WTC11 (cell line): Measurements from ENCODE around the gene RAB1B. TPM values are rescaled to one million over a fixed set of nuclear protein-coding genes. Genes with fewer than 3 reads are reported as not detected.

ENCODE experiments used
- ATAC-seq: fragments of 200-7000 bp; cut with Tn5 transposase; 2 replicates; pipeline ENCODE4 v1.10.0; 2021; ENCODE audit warnings: mild to moderate bottlenecking, moderate library complexity
- CTCF ChIA-PET: fragments of 300-600 bp; sonication (Branson Sonifier 250); formaldehyde crosslinking; loops from one replicate; lab custom pipeline; 2021; ENCODE audit warnings: antibody characterized with exemption; lab: Charles Lee
- POLR2A ChIA-PET: fragments of 350-600 bp; sonication (Branson Sonifier 250); formaldehyde crosslinking; loops from one replicate; lab custom pipeline; 2021; ENCODE audit warnings: antibody characterized with exemption; lab: Charles Lee
- DNase-seq: peaks from one replicate; pipeline ENCODE4 v3.0.0; 2021; ENCODE audit warnings: low spot score
- H3K27ac Mint-ChIP-seq: 2 replicates; pipeline ENCODE4 v1.8.0; 2021; ENCODE audit warnings: mixed read lengths
- H3K27me3 Mint-ChIP-seq: 2 replicates; pipeline ENCODE4 v1.8.0; 2021; ENCODE audit warnings: low read depth, mild to moderate bottlenecking, moderate library complexity, mixed read lengths
- H3K36me3 Mint-ChIP-seq: 2 replicates; pipeline ENCODE4 v1.8.0; 2021; ENCODE audit warnings: mixed read lengths
- H3K4me1 Mint-ChIP-seq: 2 replicates; pipeline ENCODE4 v1.8.0; 2022; ENCODE audit warnings: mixed read lengths
- H3K4me3 Mint-ChIP-seq: 2 replicates; pipeline ENCODE4 v1.8.0; 2021; ENCODE audit warnings: mild to moderate bottlenecking, moderate library complexity, mixed read lengths
- H3K9me3 Mint-ChIP-seq: 2 replicates; pipeline ENCODE4 v1.8.0; 2021; ENCODE audit warnings: mixed read lengths
- ATF1 ChIP-seq: sonication (generic); formaldehyde crosslinking; IDR thresholded peaks from 2 replicates; pipeline ENCODE4 v1.8.1; 2023; ENCODE audit warnings: mild to moderate bottlenecking, moderate library complexity, missing genetic modification reagents
- EMX1 ChIP-seq: fragments of 250-450 bp; sonication (Bioruptor Pico); IDR thresholded peaks from 2 replicates; pipeline ENCODE4 v1.8.0; 2021; ENCODE audit warnings: mild to moderate bottlenecking
- ESRRA ChIP-seq: sonication (generic); formaldehyde crosslinking; IDR thresholded peaks from 2 replicates; pipeline ENCODE4 v1.8.1; 2022; ENCODE audit warnings: mild to moderate bottlenecking, missing genetic modification reagents, borderline replicate concordance
- FOXK1 ChIP-seq: sonication (generic); formaldehyde crosslinking; IDR thresholded peaks from 2 replicates; pipeline ENCODE4 v1.8.0; 2022; ENCODE audit warnings: mild to moderate bottlenecking, moderate library complexity, missing genetic modification reagents
- GABPB1 ChIP-seq: sonication (generic); formaldehyde crosslinking; IDR thresholded peaks from 2 replicates; pipeline ENCODE4 v1.8.1; 2023; ENCODE audit warnings: mild to moderate bottlenecking, missing genetic modification reagents
- KAT7 ChIP-seq: sonication (generic); formaldehyde crosslinking; IDR thresholded peaks from 2 replicates; pipeline ENCODE4 v1.8.1; 2023; ENCODE audit warnings: missing genetic modification reagents, mild to moderate bottlenecking, borderline replicate concordance
- RORB ChIP-seq: fragments of 250-450 bp; sonication (Bioruptor Pico); IDR thresholded peaks from 2 replicates; pipeline ENCODE4 v1.9.0; 2021; ENCODE audit warnings: mild to moderate bottlenecking
- TCF7 ChIP-seq: sonication (generic); formaldehyde crosslinking; IDR thresholded peaks from 2 replicates; pipeline ENCODE4 v1.8.0; 2022; ENCODE audit warnings: mild to moderate bottlenecking, low read depth, missing genetic modification reagents, moderate library complexity
- ZBTB21 ChIP-seq: sonication (generic); formaldehyde crosslinking; IDR thresholded peaks from 2 replicates; pipeline ENCODE4 v1.8.1; 2023; ENCODE audit warnings: mild to moderate bottlenecking, missing genetic modification reagents, borderline replicate concordance
- ZNF219 ChIP-seq: sonication (generic); formaldehyde crosslinking; IDR thresholded peaks from 2 replicates; pipeline ENCODE4 v1.8.0; 2023; ENCODE audit warnings: missing genetic modification reagents, mild to moderate bottlenecking, borderline replicate concordance
- ZNF232 ChIP-seq: sonication (generic); formaldehyde crosslinking; IDR thresholded peaks from 2 replicates; pipeline ENCODE4 v1.8.0; 2022; ENCODE audit warnings: mild to moderate bottlenecking, missing genetic modification reagents
- ZNF263 ChIP-seq: sonication (generic); formaldehyde crosslinking; IDR thresholded peaks from 2 replicates; pipeline ENCODE4 v1.8.1; 2022; ENCODE audit warnings: low read depth, mild to moderate bottlenecking, moderate library complexity, missing genetic modification reagents
- ZNF423 ChIP-seq: fragments of 250-450 bp; sonication (Bioruptor Pico); IDR thresholded peaks from 2 replicates; pipeline ENCODE4 v2.1.2; 2022; ENCODE audit warnings: mild to moderate bottlenecking, moderate library complexity
- ZNF671 ChIP-seq: fragments of 250-450 bp; sonication (Bioruptor Pico); IDR thresholded peaks from 2 replicates; pipeline ENCODE4 v1.8.0; 2021; ENCODE audit warnings: mild to moderate bottlenecking
- total RNA-seq: library from RNA; stranded (reverse); gene quantifications from 3 replicates; pipeline ENCODE4 v1.2.3, GENCODE V29; 2021
- TF ChIP-seq, protein P1 (sequence below): sonication (generic); formaldehyde crosslinking; IDR thresholded peaks from 2 replicates; pipeline ENCODE4 v1.8.0; 2022; ENCODE audit warnings: mild to moderate bottlenecking, missing genetic modification reagents
- TF ChIP-seq, protein P2 (sequence below): fragments of 250-450 bp; sonication (Bioruptor Pico); conservative IDR thresholded peaks from 2 replicates; pipeline ENCODE4 v1.9.0; 2021; ENCODE audit warnings: mild to moderate bottlenecking
- TF ChIP-seq, protein P3 (sequence below): sonication (generic); formaldehyde crosslinking; IDR thresholded peaks from 2 replicates; pipeline ENCODE4 v1.8.1; 2023; ENCODE audit warnings: mild to moderate bottlenecking, missing genetic modification reagents
- TF ChIP-seq, protein P4 (sequence below): sonication (generic); formaldehyde crosslinking; IDR thresholded peaks from 2 replicates; pipeline ENCODE4 v1.8.1; 2022; ENCODE audit warnings: low read depth, missing genetic modification reagents, borderline replicate concordance
- TF ChIP-seq, protein P5 (sequence below): sonication (generic); formaldehyde crosslinking; IDR thresholded peaks from 2 replicates; pipeline ENCODE4 v1.8.1; 2022; ENCODE audit warnings: missing genetic modification reagents, borderline replicate concordance
- TF ChIP-seq, protein P6 (sequence below): sonication (generic); formaldehyde crosslinking; IDR thresholded peaks from 2 replicates; pipeline ENCODE4 v1.8.1; 2022; ENCODE audit warnings: low read depth, mild to moderate bottlenecking, moderate library complexity, missing genetic modification reagents, borderline replicate concordance

RAB1B gene
- total RNA-seq, 1 experiment from 2014 or later: 125 TPM

DNA sequence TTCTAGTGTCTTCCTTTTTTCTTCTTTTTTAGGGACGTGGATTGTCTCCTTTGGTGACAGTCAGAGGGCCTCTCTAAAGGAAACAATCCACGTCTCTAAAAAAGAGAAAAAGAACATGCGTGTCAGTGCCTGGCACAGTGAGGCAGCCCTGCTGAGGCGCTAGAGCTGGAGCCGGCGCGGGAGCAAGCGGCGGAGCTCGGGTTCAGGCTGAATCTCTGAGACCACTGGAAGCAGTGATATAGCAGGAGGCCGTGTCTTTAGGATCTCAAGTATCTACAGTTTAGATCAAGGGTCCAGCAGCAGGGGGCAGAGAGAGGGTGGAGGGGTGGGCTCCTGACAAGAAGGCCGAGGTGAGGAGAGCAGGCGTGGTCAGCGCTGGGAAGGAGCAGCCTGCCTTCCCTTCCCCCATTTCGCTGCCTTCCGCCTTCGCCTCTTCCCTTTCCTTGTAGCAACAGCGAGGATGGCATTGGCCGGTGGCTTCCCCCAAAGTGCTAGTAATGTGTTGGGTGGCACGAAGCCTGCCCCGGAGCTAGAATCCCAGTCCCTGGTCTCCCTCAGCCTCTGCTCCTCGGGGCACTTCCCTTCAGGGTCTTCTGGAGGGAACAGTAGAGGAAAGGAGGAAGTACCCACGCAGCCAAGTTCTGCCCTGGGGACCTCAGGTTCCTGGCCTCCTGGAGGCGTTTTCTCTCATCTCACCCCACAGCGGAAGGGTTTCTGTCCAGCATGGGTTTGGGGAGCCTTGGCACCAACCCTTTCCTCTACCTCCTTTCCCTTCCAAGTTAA, 28.2 kb upstream of the RAB1B start:
- no peaks in the 10 kb centered on the region for H3K27me3 Mint-ChIP-seq
- no peak for DNase-seq
- no peak overlapping the region for H3K4me3 Mint-ChIP-seq
- peaks cover 2% of the 10 kb centered on the region; the same call in 1 of the 2 replicates for H3K36me3 Mint-ChIP-seq
- H3K9me3 Mint-ChIP-seq: no peaks in the 10 kb centered on the region
- no peaks in the 10 kb centered on the region for H3K4me1 Mint-ChIP-seq
- no peak for TF ChIP-seq RORB (CRISPR knock-in tag)
- no peak for TF ChIP-seq FOXK1
- TF ChIP-seq ATF1 (CRISPR knock-in tag): no peak
- TF ChIP-seq EMX1 (CRISPR knock-in tag): no peak
- TF ChIP-seq ZNF671 (CRISPR knock-in tag): no peak
- no peak for TF ChIP-seq GABPB1 (CRISPR knock-in tag)
- TF ChIP-seq, protein P1, sequence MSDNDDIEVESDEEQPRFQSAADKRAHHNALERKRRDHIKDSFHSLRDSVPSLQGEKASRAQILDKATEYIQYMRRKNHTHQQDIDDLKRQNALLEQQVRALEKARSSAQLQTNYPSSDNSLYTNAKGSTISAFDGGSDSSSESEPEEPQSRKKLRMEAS (CRISPR knock-in tag): no peak
- no peak for TF ChIP-seq ZNF263 (CRISPR knock-in tag)
- TF ChIP-seq ZNF219 (CRISPR knock-in tag): no peak
- TF ChIP-seq ZNF232 (CRISPR knock-in tag): no peak
- TF ChIP-seq ZBTB21 (CRISPR knock-in tag): no peak
- TF ChIP-seq, protein P2, sequence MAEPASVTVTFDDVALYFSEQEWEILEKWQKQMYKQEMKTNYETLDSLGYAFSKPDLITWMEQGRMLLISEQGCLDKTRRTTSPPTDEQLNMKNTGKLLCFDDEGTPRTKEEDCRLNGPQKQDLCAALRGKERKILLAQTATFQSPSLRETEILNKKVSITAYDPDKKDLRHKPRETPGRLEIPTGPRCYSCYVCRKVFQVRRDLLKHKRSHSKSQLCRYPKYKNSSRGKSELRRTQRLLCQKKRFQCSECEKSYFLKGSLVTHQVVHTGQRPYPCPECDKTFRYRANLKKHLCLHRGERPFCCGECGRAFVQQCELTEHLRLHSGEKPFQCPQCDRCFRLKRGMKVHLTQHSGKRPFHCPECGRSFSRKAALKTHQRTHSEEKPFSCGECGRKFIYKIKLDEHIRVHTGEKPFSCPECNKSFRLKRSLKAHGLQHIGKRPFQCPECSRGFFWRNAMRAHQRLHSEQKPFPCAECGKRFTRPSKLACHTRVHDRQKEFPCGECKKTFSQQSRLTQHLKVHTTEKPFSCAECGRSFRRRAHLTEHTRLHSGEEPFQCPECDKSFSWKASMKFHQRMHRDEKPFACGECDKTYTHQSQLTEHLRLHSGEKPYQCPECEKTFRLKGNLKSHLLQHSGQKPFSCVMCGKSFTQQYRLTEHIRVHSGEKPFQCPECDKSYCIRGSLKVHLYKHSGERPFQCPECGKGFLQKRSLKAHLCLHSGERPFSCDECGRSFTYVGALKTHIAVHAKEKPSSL (CRISPR knock-in tag): no peak
- TF ChIP-seq ESRRA (CRISPR knock-in tag): no peak
- TF ChIP-seq, protein P3, sequence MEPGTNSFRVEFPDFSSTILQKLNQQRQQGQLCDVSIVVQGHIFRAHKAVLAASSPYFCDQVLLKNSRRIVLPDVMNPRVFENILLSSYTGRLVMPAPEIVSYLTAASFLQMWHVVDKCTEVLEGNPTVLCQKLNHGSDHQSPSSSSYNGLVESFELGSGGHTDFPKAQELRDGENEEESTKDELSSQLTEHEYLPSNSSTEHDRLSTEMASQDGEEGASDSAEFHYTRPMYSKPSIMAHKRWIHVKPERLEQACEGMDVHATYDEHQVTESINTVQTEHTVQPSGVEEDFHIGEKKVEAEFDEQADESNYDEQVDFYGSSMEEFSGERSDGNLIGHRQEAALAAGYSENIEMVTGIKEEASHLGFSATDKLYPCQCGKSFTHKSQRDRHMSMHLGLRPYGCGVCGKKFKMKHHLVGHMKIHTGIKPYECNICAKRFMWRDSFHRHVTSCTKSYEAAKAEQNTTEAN (CRISPR knock-in tag): no peak
- TF ChIP-seq, protein P4, sequence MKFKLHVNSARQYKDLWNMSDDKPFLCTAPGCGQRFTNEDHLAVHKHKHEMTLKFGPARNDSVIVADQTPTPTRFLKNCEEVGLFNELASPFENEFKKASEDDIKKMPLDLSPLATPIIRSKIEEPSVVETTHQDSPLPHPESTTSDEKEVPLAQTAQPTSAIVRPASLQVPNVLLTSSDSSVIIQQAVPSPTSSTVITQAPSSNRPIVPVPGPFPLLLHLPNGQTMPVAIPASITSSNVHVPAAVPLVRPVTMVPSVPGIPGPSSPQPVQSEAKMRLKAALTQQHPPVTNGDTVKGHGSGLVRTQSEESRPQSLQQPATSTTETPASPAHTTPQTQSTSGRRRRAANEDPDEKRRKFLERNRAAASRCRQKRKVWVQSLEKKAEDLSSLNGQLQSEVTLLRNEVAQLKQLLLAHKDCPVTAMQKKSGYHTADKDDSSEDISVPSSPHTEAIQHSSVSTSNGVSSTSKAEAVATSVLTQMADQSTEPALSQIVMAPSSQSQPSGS (CRISPR knock-in tag): no peak
- TF ChIP-seq, protein P5, sequence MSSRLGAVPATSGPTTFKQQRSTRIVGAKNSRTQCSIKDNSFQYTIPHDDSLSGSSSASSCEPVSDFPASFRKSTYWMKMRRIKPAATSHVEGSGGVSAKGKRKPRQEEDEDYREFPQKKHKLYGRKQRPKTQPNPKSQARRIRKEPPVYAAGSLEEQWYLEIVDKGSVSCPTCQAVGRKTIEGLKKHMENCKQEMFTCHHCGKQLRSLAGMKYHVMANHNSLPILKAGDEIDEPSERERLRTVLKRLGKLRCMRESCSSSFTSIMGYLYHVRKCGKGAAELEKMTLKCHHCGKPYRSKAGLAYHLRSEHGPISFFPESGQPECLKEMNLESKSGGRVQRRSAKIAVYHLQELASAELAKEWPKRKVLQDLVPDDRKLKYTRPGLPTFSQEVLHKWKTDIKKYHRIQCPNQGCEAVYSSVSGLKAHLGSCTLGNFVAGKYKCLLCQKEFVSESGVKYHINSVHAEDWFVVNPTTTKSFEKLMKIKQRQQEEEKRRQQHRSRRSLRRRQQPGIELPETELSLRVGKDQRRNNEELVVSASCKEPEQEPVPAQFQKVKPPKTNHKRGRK (CRISPR knock-in tag): no peak
- TF ChIP-seq ZNF423 (CRISPR knock-in tag): no peak
- no peak for TF ChIP-seq KAT7 (CRISPR knock-in tag)
- peak; percentile 27 for ATAC-seq
- H3K27ac Mint-ChIP-seq: peak overlapping the region; percentile 25; the same call in 1 of the 2 replicates
- ChIA-PET POLR2A (no interaction called here), CTCF (interaction anchor here (1.1 to 1.7 kb wide), 4 partner anchors 17 to 42 kb away, joined by 3 to 10 read pairs (median 4); no protein-coding TSS in a partner anchor)

DNA sequence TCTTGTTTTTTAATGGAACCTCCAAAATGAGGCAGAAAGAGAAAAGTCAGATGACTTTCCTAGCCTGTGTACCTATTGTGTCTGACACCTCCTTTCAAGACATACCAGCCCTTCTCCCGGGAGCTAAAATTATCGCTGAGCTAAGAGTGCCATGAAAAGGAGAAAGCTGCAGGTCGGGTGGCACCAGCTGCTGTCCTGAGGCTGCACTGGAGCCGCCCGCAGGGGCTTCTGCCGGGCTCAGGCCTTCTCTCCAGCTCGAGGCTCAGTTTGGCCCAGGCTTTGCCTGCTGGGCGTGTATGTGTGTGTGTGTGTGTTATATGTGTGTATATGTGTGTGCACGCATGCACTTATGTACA, 27.7 kb upstream of the RAB1B start:
- no peak for ATAC-seq
- CTCF ChIA-PET: interaction anchor here (1.1 to 1.7 kb wide), 5 partner anchors 18 to 70 kb away, joined by 3 to 10 read pairs (median 5); no protein-coding TSS in a partner anchor
- Mint-ChIP-seq H3K27ac (peak overlapping the region; percentile 87; the same call in 1 of the 2 replicates), H3K27me3 (no peaks in the 10 kb centered on the region), H3K9me3 (no peaks in the 10 kb centered on the region), H3K36me3 (peaks cover 2% of the 10 kb centered on the region; the same call in 1 of the 2 replicates), H3K4me1 (no peaks in the 10 kb centered on the region), H3K4me3 (no peak overlapping the region)
- TF ChIP-seq, protein P6, sequence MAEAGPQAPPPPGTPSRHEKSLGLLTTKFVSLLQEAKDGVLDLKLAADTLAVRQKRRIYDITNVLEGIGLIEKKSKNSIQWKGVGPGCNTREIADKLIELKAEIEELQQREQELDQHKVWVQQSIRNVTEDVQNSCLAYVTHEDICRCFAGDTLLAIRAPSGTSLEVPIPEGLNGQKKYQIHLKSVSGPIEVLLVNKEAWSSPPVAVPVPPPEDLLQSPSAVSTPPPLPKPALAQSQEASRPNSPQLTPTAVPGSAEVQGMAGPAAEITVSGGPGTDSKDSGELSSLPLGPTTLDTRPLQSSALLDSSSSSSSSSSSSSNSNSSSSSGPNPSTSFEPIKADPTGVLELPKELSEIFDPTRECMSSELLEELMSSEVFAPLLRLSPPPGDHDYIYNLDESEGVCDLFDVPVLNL (CRISPR knock-in tag): no peak
- no peak for TF ChIP-seq TCF7 (CRISPR knock-in tag)
- no peak for DNase-seq
- POLR2A ChIA-PET: no interaction called here
